ENCODE measurements around the gene RELL2. TPM values are rescaled to one million over a fixed set of nuclear protein-coding genes. Genes with fewer than 3 reads are reported as not detected.

RELL2 gene
- total RNA-seq, 4 donors from 2014 or later, result 8.0 to 13.2 (median 10.6) TPM

DNA sequence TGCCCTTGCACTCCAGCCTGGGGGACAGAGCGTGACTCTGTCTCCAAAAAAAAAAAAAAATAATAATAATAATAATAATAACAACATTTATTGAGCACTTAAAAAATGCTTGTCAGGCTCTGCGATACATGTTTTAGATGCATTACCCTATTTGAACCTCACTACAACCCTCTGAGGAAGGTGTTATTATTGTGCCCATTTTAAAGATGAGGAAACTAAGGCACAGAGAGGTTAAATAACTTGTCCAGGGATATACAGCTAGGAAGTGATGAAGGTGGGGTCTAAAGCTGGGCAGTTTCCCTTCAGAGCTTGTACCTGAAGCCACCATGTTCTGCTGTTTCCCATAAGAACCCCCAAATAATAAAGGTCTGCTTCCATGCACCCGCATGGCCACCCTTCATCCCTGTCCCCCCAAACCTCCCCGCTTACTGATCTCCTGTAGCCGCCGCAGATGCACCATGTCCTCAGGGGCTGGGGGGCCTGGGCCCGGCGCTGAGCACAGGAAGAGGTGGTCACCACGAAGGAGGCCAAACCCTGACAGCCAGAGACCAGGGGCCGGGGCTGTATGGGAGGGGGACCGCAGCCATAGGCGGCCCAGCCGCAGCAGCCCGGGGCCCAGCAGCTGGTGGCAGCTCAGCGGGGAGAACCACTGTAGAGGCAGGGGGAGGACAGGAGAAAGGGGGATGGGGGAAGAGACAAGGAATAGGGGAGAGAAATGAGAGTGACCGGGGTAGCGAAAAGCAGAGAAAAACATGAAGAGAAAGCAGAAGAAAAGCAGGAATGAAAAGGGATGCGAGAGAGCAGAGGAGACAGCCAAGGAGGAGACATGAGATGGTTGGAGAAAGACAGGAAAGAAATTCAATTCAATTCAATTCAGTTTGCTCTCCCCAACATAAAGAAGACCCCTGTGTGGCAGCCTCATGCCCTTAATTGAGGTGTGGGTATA, 29.5 kb downstream of the RELL2 start:
- TF ChIP-seq, protein P1, sequence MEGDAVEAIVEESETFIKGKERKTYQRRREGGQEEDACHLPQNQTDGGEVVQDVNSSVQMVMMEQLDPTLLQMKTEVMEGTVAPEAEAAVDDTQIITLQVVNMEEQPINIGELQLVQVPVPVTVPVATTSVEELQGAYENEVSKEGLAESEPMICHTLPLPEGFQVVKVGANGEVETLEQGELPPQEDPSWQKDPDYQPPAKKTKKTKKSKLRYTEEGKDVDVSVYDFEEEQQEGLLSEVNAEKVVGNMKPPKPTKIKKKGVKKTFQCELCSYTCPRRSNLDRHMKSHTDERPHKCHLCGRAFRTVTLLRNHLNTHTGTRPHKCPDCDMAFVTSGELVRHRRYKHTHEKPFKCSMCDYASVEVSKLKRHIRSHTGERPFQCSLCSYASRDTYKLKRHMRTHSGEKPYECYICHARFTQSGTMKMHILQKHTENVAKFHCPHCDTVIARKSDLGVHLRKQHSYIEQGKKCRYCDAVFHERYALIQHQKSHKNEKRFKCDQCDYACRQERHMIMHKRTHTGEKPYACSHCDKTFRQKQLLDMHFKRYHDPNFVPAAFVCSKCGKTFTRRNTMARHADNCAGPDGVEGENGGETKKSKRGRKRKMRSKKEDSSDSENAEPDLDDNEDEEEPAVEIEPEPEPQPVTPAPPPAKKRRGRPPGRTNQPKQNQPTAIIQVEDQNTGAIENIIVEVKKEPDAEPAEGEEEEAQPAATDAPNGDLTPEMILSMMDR (IDR thresholded peaks at IDR 0.05), result no peak
- TF ChIP-seq POLR2A (IDR thresholded peaks at IDR 0.05), result no peak
- DNase-seq, result no peak
- Histone ChIP-seq H3K4me3 (no peak overlapping the region), H3K27me3 (no peaks in the 10 kb centered on the region), H3K27ac (no peak overlapping the region), H3K4me1 (no peaks in the 10 kb centered on the region), H3K9me3 (no peaks in the 10 kb centered on the region), H3K36me3 (no peaks in the 10 kb centered on the region)

DNA sequence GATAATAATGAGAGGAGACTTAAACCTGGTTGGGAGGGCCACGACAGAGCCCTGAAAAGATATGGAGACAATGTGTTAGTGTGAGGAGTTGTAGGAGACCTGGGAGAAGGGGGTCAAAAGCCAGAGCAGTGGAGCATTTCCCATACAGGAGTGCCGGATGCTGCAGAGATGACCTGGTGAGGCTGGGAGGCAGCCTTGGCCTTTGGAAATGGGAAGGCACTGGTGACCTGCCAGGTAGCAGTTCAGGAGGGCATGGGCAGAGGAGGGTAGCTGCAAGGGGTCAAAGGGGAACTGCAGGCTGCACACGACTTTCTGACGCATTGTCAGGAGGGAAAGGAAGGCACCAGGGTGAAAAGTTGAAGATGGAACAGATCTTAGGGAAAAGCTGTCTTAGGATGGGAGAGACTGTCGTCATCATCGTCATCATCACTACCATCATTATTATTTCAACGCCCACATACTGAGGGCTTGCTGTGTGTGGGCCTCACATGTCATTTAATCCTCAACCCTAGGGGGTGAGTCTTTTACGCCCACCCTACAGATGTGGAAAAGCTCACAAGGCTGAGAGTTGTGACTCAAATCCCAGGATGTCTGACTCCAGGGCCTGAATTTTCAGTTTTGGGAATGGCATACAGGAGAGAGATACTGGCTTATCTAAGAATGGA, 31.9 kb downstream of the RELL2 start:
- Histone ChIP-seq H3K36me3 (no peaks in the 10 kb centered on the region), H3K27me3 (no peaks in the 10 kb centered on the region), H3K4me1 (no peaks in the 10 kb centered on the region), H3K27ac (no peak overlapping the region), H3K4me3 (no peak overlapping the region), H3K9me3 (no peaks in the 10 kb centered on the region)
- DNase-seq, result no peak
- no peak for TF ChIP-seq POLR2A (IDR thresholded peaks at IDR 0.05)
- TF ChIP-seq, protein P1 (IDR thresholded peaks at IDR 0.05), result no peak

DNA sequence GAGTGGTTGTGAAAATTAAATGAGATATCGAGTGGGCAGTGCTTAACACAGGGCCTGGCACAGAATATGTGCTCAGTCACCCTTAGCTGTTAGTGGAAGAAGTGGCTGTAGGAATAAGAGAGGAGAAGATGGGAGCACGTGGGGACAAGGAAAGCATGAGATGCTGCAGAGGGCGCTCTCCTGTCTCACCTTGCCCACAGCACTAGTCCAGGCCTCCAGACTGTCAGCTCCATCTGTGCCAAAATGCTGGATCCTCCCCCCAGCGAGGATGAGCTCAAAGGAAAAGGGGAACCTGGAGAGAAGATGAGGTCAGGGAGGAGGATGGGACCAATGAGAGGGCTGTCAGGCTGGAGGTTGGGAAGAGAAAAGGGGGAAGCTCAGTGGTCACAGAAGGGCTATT, 32.7 kb downstream of the RELL2 start:
- no peak for DNase-seq
- H3K27me3 ChIP-seq, result no peaks in the 10 kb centered on the region
- H3K4me1 ChIP-seq, result no peaks in the 10 kb centered on the region
- no peaks in the 10 kb centered on the region for H3K36me3 ChIP-seq
- H3K9me3 ChIP-seq, result no peaks in the 10 kb centered on the region
- no peak overlapping the region for H3K27ac ChIP-seq
- TF ChIP-seq POLR2A (IDR thresholded peaks at IDR 0.05), result no peak
- TF ChIP-seq, protein P1 (IDR thresholded peaks at IDR 0.05), result no peak
- H3K4me3 ChIP-seq, result no peak overlapping the region

DNA sequence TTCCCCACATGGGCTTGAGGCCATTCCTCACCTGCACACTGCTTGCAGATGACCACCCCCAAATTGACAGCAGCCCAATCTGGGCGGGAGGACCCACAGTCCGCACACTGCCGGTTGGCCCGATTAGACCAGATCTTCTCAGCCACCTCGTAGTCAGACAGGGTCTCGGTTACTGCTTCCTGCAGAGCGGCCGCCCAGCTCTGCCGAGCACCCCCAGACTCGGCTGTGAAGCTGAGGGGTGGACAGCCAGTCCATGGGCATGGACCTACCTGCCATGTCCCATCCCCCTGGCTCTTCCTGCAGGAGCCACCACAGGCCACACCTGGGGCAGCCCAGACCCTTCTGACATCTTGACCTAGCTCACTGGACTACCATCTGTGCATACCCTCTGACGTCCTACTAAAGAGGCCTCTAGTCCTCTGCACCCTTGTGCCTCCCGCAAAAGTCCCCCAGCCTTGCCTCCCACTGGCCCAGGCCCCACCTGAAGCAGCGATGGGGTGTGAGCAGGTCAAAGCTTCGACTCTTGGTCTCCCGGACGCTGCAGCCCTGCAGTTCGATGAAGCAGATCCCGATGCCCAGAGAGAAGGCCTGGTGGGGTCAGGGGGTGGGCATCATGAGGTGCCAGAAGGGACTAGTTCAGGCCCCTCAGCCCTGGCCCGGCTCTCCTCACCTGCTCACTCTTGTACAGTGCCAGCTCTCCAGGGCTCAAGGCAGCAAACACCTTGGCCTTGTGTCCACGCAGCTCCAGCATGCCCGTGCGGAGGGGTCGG, 35.5 kb downstream of the RELL2 start:
- Histone ChIP-seq H3K27ac (no peak overlapping the region), H3K36me3 (no peaks in the 10 kb centered on the region), H3K9me3 (no peaks in the 10 kb centered on the region), H3K4me1 (no peaks in the 10 kb centered on the region), H3K4me3 (no peak overlapping the region), H3K27me3 (no peaks in the 10 kb centered on the region)
- no peak for DNase-seq
- TF ChIP-seq, protein P1 (IDR thresholded peaks at IDR 0.05), result no peak
- TF ChIP-seq POLR2A (IDR thresholded peaks at IDR 0.05), result no peak
